Jurkat, Clone E6-1 (cell line): ENCODE data around the gene WEE1.
A peak's percentile ranks its signal among the peaks of the same experiment; 100 is the strongest.
"Not testable (repeated sequence)": the region's sequence is repeated elsewhere in the genome, so short reads cannot be mapped to it uniquely, and the experiment has no call there.

Experiments used
- DNase-seq: peaks from one replicate; pipeline ENCODE4 v3.0.0-alpha.2; 2011; ENCODE audit warnings: low read depth, low spot score
- H3K4me3 ChIP-seq: 2 replicates; pipeline ENCODE4 v1.5.1; 2011; ENCODE audit warnings: mild to moderate bottlenecking, low read length, control low read depth, moderate library complexity

The WEE1 gene

GRCh38 chr11:9580894-9581293, 7.4 kb downstream of the WEE1 start:
- DNase-seq, result no peak
- H3K4me3 ChIP-seq, result no peak overlapping the region

GRCh38 chr11:9581556-9582161, 8.2 kb downstream of the WEE1 start:
- no peak overlapping the region for H3K4me3 ChIP-seq
- no peak for DNase-seq

- no peak for DNase-seq
- no peak overlapping the region for H3K4me3 ChIP-seq
These were observed 17.2 kb downstream of the WEE1 start for GRCh38 chr11:9590717-9591116.

- H3K4me3 ChIP-seq, result no peak overlapping the region
These were observed 21.0 kb downstream of the WEE1 start for GRCh38 chr11:9594267-9595046.

GRCh38 chr11:9596926-9597464, 23.5 kb downstream of the WEE1 start:
- no peak overlapping the region for H3K4me3 ChIP-seq
- no peak for DNase-seq

More at GRCh38 chr11:9594267-9595046, 21.0 kb downstream of the WEE1 start:
- no peak for DNase-seq

GRCh38 chr11:9600166-9600565, 26.7 kb downstream of the WEE1 start:
- H3K4me3 ChIP-seq, result no peak overlapping the region

GRCh38 chr11:9600644-9601036, 27.2 kb downstream of the WEE1 start:
- peak overlapping the region; percentile 38 for H3K4me3 ChIP-seq

More at GRCh38 chr11:9600166-9600565, 26.7 kb downstream of the WEE1 start:
- DNase-seq, result no peak

GRCh38 chr11:9601037-9601875, 27.8 kb downstream of the WEE1 start:
- peak; percentile 86 for DNase-seq

More at GRCh38 chr11:9600644-9601036, 27.2 kb downstream of the WEE1 start:
- DNase-seq, result no peak

GRCh38 chr11:9601876-9602199, 28.4 kb downstream of the WEE1 start:
- no peak for DNase-seq
- peak overlapping the region; percentile 38 for H3K4me3 ChIP-seq

More at GRCh38 chr11:9601037-9601875, 27.8 kb downstream of the WEE1 start:
- peak overlapping the region; percentile 38 for H3K4me3 ChIP-seq

GRCh38 chr11:9603214-9603613, 29.7 kb downstream of the WEE1 start:
- not testable (repeated sequence) for H3K4me3 ChIP-seq, DNase-seq

GRCh38 chr11:9604134-9604533, 30.7 kb downstream of the WEE1 start:
- no peak overlapping the region for H3K4me3 ChIP-seq
- no peak for DNase-seq

GRCh38 chr11:9605742-9606141, 32.3 kb downstream of the WEE1 start:
- DNase-seq, result no peak
- H3K4me3 ChIP-seq, result no peak overlapping the region

GRCh38 chr11:9606809-9607510, 33.5 kb downstream of the WEE1 start:
- no peak for DNase-seq
- H3K4me3 ChIP-seq, result no peak overlapping the region

GRCh38 chr11:9607511-9607899, 34.0 kb downstream of the WEE1 start:
- DNase-seq, result no peak
- H3K4me3 ChIP-seq, result no peak overlapping the region

GRCh38 chr11:9609002-9609759, 35.7 kb downstream of the WEE1 start:
- DNase-seq, result no peak
- no peak overlapping the region for H3K4me3 ChIP-seq

- no peak overlapping the region for H3K4me3 ChIP-seq
- DNase-seq, result no peak
These were observed 36.4 kb downstream of the WEE1 start for GRCh38 chr11:9609841-9610240.

GRCh38 chr11:9613118-9613829, 39.8 kb downstream of the WEE1 start:
- DNase-seq, result peak; percentile 75
- peak overlapping the region; percentile 61 for H3K4me3 ChIP-seq
